Neural cell (in vitro differentiated cells): ENCODE measurements around the gene HS3ST5. TPM values are rescaled to one million over a fixed set of nuclear protein-coding genes. Genes with fewer than 3 reads are reported as not detected.

ENCODE experiments used
- H2AFZ ChIP-seq: fragments of 200-600, 300-800 bp; sonication (generic), shearing (Covaris generic); 2 replicates; pipeline ENCODE4 v1.6.0; 2014; ENCODE audit warnings: low read depth, mild to moderate bottlenecking, antibody characterized with exemption, low read length, moderate library complexity
- H3F3A ChIP-seq: fragments of 200-600 bp; shearing (Covaris generic); 2 replicates; pipeline ENCODE4 v1.6.1; 2016; ENCODE audit warnings: mild to moderate bottlenecking, moderate library complexity, mixed read lengths, antibody characterized with exemption, low read length; ENCODE audit not compliant: insufficient read depth, poor library complexity, severe bottlenecking
- H3K27ac ChIP-seq: fragments of 200-600, 300-800 bp; sonication (generic), shearing (Covaris generic); 2 replicates; pipeline ENCODE4 v1.5.1; 2014; ENCODE audit warnings: mild to moderate bottlenecking, low read length, moderate library complexity
- H3K27me3 ChIP-seq: fragments of 300-800, 200-600 bp; sonication (generic), shearing (Covaris generic); 2 replicates; pipeline ENCODE4 v1.6.0; 2014; ENCODE audit warnings: mild to moderate bottlenecking, low read depth, low read length, moderate library complexity; ENCODE audit not compliant: insufficient read depth
- H3K36me3 ChIP-seq: fragments of 300-800, 200-600 bp; sonication (generic), shearing (Covaris generic); 2 replicates; pipeline ENCODE4 v1.5.1; 2014; ENCODE audit warnings: mild to moderate bottlenecking, antibody characterized with exemption, low read length, moderate library complexity; ENCODE audit not compliant: insufficient read depth
- H3K4me2 ChIP-seq: fragments of 300-800, 200-600 bp; sonication (generic), shearing (Covaris generic); 2 replicates; pipeline ENCODE4 v1.6.0; 2014; ENCODE audit warnings: mild to moderate bottlenecking, low read length
- H3K4me3 ChIP-seq: fragments of 300-800, 200-600 bp; sonication (generic), shearing (Covaris generic); 2 replicates; pipeline ENCODE4 v1.5.1; 2014; ENCODE audit warnings: mild to moderate bottlenecking, low read length, moderate library complexity
- H3K79me2 ChIP-seq: fragments of 200-600 bp; shearing (Covaris generic); replicated peaks from 2 replicates; pipeline ENCODE4 v1.6.0; 2014; ENCODE audit warnings: mild to moderate bottlenecking, low read length, moderate library complexity; ENCODE audit not compliant: insufficient read depth
- H3K9ac ChIP-seq: fragments of 300-800, 200-600 bp; sonication (generic), shearing (Covaris generic); 2 replicates; pipeline ENCODE4 v1.6.1; 2016; ENCODE audit warnings: mild to moderate bottlenecking, low read length, mixed read lengths
- H3K9me2 ChIP-seq: fragments of 200-600 bp; shearing (Covaris generic); 2 replicates; pipeline ENCODE4 v1.6.1; 2016; ENCODE audit warnings: mild to moderate bottlenecking, low read length, mixed read lengths; ENCODE audit not compliant: insufficient read depth
- H3K9me3 ChIP-seq: fragments of 200-600, 300-800 bp; sonication (generic), shearing (Covaris generic); 2 replicates; pipeline ENCODE4 v1.6.1; 2016; ENCODE audit warnings: mild to moderate bottlenecking, mixed run types, low read length, moderate library complexity, mixed read lengths
- H4K20me1 ChIP-seq: fragments of 200-600 bp; shearing (Covaris generic); 2 replicates; pipeline ENCODE4 v1.6.1; 2016; ENCODE audit warnings: mild to moderate bottlenecking, mixed run types; ENCODE audit not compliant: insufficient read depth
- EP300 ChIP-seq: fragments of 450-650 bp; conservative IDR thresholded peaks from 2 replicates; pipeline ENCODE4 v1.6.1; 2014; ENCODE audit warnings: antibody characterized with exemption, mild to moderate bottlenecking, moderate library complexity; ENCODE audit not compliant: poor library complexity, severe bottlenecking
- EZH2 ChIP-seq: fragments of 200-600, 300-800 bp; shearing (Covaris generic), sonication (generic); IDR thresholded peaks from 2 replicates; pipeline ENCODE4 v1.6.1; 2014; ENCODE audit warnings: antibody characterized with exemption, low read length, borderline replicate concordance, mild to moderate bottlenecking; ENCODE audit not compliant: insufficient read depth, poor library complexity, severe bottlenecking
- MXI1 ChIP-seq: fragments of 450-650 bp; conservative IDR thresholded peaks from 2 replicates; pipeline ENCODE4 v1.6.1; 2014; ENCODE audit warnings: antibody characterized with exemption, mild to moderate bottlenecking; ENCODE audit not compliant: poor library complexity, severe bottlenecking
- POLR2AphosphoS5 ChIP-seq: IDR thresholded peaks from 2 replicates; pipeline ENCODE4 v1.6.1; 2012
- RAD21 ChIP-seq: fragments of 450-650 bp; conservative IDR thresholded peaks from 2 replicates; pipeline ENCODE4 v1.6.1; 2014; ENCODE audit warnings: antibody characterized with exemption, mild to moderate bottlenecking, moderate library complexity
- SMC3 ChIP-seq: fragments of 450-650 bp; conservative IDR thresholded peaks from 2 replicates; pipeline ENCODE4 v1.6.1; 2014; ENCODE audit warnings: antibody characterized with exemption, mild to moderate bottlenecking, moderate library complexity; ENCODE audit not compliant: poor library complexity
- TAF1 ChIP-seq: IDR thresholded peaks from 2 replicates; pipeline ENCODE4 v1.6.1; 2012; ENCODE audit warnings: low read depth
- polyA plus RNA-seq: library from polyadenylated mRNA; depleted of rRNA; stranded (reverse); fragments of >200 nt; gene quantifications from 2 replicates; pipeline ENCODE4 v1.2.3, GENCODE V29; 2014
- TF ChIP-seq, protein P1 (sequence below): fragments of 450-650 bp; IDR thresholded peaks from 2 replicates; pipeline ENCODE4 v1.5.1; 2014; ENCODE audit warnings: antibody characterized with exemption, mild to moderate bottlenecking, moderate library complexity; ENCODE audit not compliant: poor library complexity, severe bottlenecking
- TF ChIP-seq, protein P2 (sequence below): IDR thresholded peaks from 2 replicates; pipeline ENCODE4 v1.6.1; 2012; ENCODE audit warnings: borderline replicate concordance

Gene HS3ST5
- polyA plus RNA-seq, 1 donor from 2014 or later = not detected

DNA sequence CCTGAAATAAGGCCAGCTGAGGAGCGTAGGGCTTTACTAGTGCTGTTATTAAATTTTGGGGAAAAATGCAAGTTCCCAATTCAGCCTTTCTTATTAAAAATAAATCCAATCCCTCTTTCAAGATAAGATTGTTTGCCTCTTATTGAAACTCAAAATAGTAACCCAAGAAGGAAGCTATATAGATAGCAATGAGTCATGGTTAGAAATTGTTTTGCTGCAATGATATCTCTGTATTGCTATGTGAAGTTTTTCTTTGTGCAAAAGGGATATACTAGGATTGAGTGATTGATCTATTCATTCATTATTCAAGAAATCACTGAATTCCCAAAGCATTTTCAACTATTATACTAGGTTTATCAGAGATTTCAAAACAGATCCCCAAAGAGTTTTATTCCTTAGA lies 278.9 kb downstream of the HS3ST5 start:
- H3K9ac ChIP-seq = no peak overlapping the region
- no peaks in the 10 kb centered on the region for H3K9me3 ChIP-seq
- no peaks in the 10 kb centered on the region for H4K20me1 ChIP-seq
- H3K79me2 ChIP-seq = no peaks in the 10 kb centered on the region
- no peaks in the 10 kb centered on the region for H3F3A ChIP-seq
- no peaks in the 10 kb centered on the region for H3K27me3 ChIP-seq
- no peak overlapping the region for H3K27ac ChIP-seq
- no peaks in the 10 kb centered on the region for H3K9me2 ChIP-seq
- H3K4me3 ChIP-seq = no peak overlapping the region
- no peak overlapping the region for H2AFZ ChIP-seq
- no peaks in the 10 kb centered on the region for H3K36me3 ChIP-seq
- TF ChIP-seq, protein P1, sequence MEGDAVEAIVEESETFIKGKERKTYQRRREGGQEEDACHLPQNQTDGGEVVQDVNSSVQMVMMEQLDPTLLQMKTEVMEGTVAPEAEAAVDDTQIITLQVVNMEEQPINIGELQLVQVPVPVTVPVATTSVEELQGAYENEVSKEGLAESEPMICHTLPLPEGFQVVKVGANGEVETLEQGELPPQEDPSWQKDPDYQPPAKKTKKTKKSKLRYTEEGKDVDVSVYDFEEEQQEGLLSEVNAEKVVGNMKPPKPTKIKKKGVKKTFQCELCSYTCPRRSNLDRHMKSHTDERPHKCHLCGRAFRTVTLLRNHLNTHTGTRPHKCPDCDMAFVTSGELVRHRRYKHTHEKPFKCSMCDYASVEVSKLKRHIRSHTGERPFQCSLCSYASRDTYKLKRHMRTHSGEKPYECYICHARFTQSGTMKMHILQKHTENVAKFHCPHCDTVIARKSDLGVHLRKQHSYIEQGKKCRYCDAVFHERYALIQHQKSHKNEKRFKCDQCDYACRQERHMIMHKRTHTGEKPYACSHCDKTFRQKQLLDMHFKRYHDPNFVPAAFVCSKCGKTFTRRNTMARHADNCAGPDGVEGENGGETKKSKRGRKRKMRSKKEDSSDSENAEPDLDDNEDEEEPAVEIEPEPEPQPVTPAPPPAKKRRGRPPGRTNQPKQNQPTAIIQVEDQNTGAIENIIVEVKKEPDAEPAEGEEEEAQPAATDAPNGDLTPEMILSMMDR = no peak
- no peak for TF ChIP-seq RAD21
- TF ChIP-seq, protein P2, sequence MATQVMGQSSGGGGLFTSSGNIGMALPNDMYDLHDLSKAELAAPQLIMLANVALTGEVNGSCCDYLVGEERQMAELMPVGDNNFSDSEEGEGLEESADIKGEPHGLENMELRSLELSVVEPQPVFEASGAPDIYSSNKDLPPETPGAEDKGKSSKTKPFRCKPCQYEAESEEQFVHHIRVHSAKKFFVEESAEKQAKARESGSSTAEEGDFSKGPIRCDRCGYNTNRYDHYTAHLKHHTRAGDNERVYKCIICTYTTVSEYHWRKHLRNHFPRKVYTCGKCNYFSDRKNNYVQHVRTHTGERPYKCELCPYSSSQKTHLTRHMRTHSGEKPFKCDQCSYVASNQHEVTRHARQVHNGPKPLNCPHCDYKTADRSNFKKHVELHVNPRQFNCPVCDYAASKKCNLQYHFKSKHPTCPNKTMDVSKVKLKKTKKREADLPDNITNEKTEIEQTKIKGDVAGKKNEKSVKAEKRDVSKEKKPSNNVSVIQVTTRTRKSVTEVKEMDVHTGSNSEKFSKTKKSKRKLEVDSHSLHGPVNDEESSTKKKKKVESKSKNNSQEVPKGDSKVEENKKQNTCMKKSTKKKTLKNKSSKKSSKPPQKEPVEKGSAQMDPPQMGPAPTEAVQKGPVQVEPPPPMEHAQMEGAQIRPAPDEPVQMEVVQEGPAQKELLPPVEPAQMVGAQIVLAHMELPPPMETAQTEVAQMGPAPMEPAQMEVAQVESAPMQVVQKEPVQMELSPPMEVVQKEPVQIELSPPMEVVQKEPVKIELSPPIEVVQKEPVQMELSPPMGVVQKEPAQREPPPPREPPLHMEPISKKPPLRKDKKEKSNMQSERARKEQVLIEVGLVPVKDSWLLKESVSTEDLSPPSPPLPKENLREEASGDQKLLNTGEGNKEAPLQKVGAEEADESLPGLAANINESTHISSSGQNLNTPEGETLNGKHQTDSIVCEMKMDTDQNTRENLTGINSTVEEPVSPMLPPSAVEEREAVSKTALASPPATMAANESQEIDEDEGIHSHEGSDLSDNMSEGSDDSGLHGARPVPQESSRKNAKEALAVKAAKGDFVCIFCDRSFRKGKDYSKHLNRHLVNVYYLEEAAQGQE = no peak
- TF ChIP-seq EP300 = no peak
- TF ChIP-seq POLR2AphosphoS5 = no peak
- TF ChIP-seq TAF1 = no peak
- TF ChIP-seq EZH2 = no peak
- TF ChIP-seq MXI1 = no peak
- TF ChIP-seq SMC3 = no peak
- H3K4me2 ChIP-seq = no peak overlapping the region

DNA sequence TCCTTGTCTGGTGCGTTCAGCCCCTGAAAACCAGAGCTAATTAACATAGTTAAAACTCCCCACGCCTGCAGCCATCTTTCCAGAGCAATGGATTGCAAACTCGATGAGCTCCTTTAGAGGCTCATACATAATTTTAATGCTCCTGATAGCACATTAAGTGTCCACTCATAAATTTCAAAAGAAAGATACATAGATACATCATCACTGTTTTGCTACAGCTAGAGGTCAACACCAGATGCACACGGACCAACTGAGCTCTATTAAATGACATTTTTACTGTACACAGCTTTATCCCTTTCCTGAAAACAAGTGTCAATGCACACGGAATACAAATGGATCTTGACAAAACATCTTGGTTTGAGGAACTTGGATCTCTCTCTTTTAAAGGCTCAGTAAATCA lies 280.6 kb downstream of the HS3ST5 start:
- Histone ChIP-seq H3K9me3 (no peaks in the 10 kb centered on the region), H2AFZ (no peak overlapping the region), H3F3A (no peaks in the 10 kb centered on the region), H3K27me3 (no peaks in the 10 kb centered on the region), H3K79me2 (no peaks in the 10 kb centered on the region), H4K20me1 (no peaks in the 10 kb centered on the region), H3K4me2 (no peak overlapping the region), H3K9ac (no peak overlapping the region), H3K9me2 (no peaks in the 10 kb centered on the region), H3K36me3 (no peaks in the 10 kb centered on the region), H3K27ac (no peak overlapping the region), H3K4me3 (no peak overlapping the region)
- TF ChIP-seq POLR2AphosphoS5 (no peak), EP300 (no peak), RAD21 (no peak), MXI1 (no peak), SMC3 (no peak), TAF1 (no peak), EZH2 (no peak)
- TF ChIP-seq, protein P1 = no peak
- TF ChIP-seq, protein P2 = no peak
